Gastrocnemius medialis (tissue), 4 donors: ENCODE data around the gene VRK2. TPM values are rescaled to one million over a fixed set of nuclear protein-coding genes. Genes with fewer than 3 reads are reported as not detected.
"Not testable (repeated sequence)": the region's sequence is repeated elsewhere in the genome, so short reads cannot be mapped to it uniquely, and the experiment has no call there.

Experiments used
- ATAC-seq, 2 donors: fragments of 150-250 bp; one replicate each; pipeline ENCODE4 v1.9.1; 2016
- DNase-seq, 2 donors: peaks; one replicate each; pipeline ENCODE4 v3.0.0-alpha.2; 2019
- H3K27ac ChIP-seq, 4 donors: fragments of 200-600 bp; sonication (generic); 1 replicate in 1 of 4; 2 replicates in 3 of 4; pipeline ENCODE4 v1.5.1; 2016 to 2018; ENCODE audit warnings: mild to moderate bottlenecking in 2 of 4, moderate library complexity in 1 of 4
- H3K27me3 ChIP-seq, 3 donors: fragments of 200-600 bp; sonication (generic) in 2 of 3; 1 replicate in 1 of 3; 2 replicates in 2 of 3; pipeline versions ENCODE4 v1.5.1 to v1.6.0; 2016 to 2019; ENCODE audit warnings: mild to moderate bottlenecking in 1 of 3, moderate library complexity in 1 of 3
- H3K36me3 ChIP-seq, 2 donors: fragments of 200-600 bp; sonication (generic) in 1 of 2; one replicate each; pipeline ENCODE4 v1.5.1; 2017 to 2018
- H3K4me1 ChIP-seq, 2 donors: fragments of 200-600 bp; sonication (generic) in 1 of 2; one replicate each; pipeline ENCODE4 v1.5.1; 2016 to 2017; ENCODE audit warnings: mild to moderate bottlenecking in 2 of 2
- H3K4me3 ChIP-seq, 4 donors: fragments of 200-600 bp; sonication (generic) in 3 of 4; 1 replicate in 1 of 4; 2 replicates in 3 of 4; pipeline ENCODE4 v1.5.1; 2016 to 2019; ENCODE audit warnings: mild to moderate bottlenecking in 2 of 4
- H3K9me3 ChIP-seq, 3 donors: fragments of 200-600 bp; sonication (generic) in 2 of 3; 1 replicate in 1 of 3; 2 replicates in 2 of 3; pipeline ENCODE4 v1.5.1; 2016 to 2019
- POLR2A ChIP-seq, 2 donors: fragments of 450-650 bp; IDR thresholded peaks; one replicate each; pipeline ENCODE4 v1.6.1; 2017; ENCODE audit warnings: antibody characterized with exemption in 2 of 2, mild to moderate bottlenecking in 2 of 2, moderate library complexity in 2 of 2
- in situ Hi-C, 4 donors: fragments of 200-750 bp; cut with MboI; loops; one replicate each; pipeline versions ENCODE4 v1.15.0 to v1.8.0; 2017; ENCODE audit warnings: low sequenced_read_pairs in 4 of 4
- intact Hi-C: fragments of 100-400 bp; cut with DNase I; formaldehyde crosslinking; loops from one replicate; pipeline ENCODE4 v1.15.1; 2023; ENCODE audit warnings: low total_unique reads
- total RNA-seq, 4 donors: library from RNA; depleted of rRNA; stranded (reverse); fragments of >200 nt; gene quantifications; one replicate each; pipeline versions ENCODE4 v1.1.0 to v1.2.3, GENCODE V29; 2016
- TF ChIP-seq, protein P1 (sequence below), 5 experiments: fragments of 450-650 bp in 3 of 5; fragments of 200-600 bp in 2 of 5; sonication (generic) in 2 of 5; IDR thresholded peaks in 4 of 5; conservative IDR thresholded peaks in 1 of 5; 1 replicate in 4 of 5; 2 replicates in 1 of 5; pipeline ENCODE4 v1.5.1; 2016 to 2019; ENCODE audit warnings: antibody characterized with exemption in 5 of 5, mild to moderate bottlenecking in 3 of 5, moderate library complexity in 3 of 5

The VRK2 gene
- total RNA-seq, 4 donors from 2014 or later, result 12.3 to 24.5 (median 21.2) TPM

DNA sequence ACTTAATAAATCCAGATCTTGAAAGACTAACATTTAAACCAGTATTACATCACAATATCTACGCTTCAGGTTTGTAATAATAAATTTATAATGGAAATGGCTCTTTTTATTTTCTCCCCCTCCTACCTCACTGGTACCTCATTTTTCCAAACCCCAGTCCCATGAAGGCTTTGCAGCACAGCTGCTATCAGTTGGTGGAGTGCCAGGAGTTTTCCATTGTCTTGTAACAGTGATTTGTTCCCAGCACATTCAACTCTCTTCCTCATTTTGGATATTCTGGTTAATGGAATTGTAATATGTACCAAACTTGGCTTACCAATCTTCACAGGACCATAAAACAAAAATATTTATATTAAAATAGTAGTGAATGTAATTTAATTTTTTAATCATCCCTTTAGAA, 91.2 kb downstream of the VRK2 start:
- no peaks in the 10 kb centered on the region for H3K4me1 ChIP-seq
- no peak for TF ChIP-seq POLR2A (IDR thresholded peaks at IDR 0.05)
- TF ChIP-seq, protein P1, sequence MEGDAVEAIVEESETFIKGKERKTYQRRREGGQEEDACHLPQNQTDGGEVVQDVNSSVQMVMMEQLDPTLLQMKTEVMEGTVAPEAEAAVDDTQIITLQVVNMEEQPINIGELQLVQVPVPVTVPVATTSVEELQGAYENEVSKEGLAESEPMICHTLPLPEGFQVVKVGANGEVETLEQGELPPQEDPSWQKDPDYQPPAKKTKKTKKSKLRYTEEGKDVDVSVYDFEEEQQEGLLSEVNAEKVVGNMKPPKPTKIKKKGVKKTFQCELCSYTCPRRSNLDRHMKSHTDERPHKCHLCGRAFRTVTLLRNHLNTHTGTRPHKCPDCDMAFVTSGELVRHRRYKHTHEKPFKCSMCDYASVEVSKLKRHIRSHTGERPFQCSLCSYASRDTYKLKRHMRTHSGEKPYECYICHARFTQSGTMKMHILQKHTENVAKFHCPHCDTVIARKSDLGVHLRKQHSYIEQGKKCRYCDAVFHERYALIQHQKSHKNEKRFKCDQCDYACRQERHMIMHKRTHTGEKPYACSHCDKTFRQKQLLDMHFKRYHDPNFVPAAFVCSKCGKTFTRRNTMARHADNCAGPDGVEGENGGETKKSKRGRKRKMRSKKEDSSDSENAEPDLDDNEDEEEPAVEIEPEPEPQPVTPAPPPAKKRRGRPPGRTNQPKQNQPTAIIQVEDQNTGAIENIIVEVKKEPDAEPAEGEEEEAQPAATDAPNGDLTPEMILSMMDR (IDR thresholded peaks at IDR 0.05 in 4 of 5, conservative IDR thresholded peaks at IDR 0.05 in 1 of 5), result no peak
- intact Hi-C loops (no loop called here), in situ Hi-C loops (no loop called here)
- no peaks in the 10 kb centered on the region for H3K9me3 ChIP-seq
- DNase-seq (no peak), ATAC-seq (no peak)
- no peak overlapping the region for H3K4me3 ChIP-seq
- H3K36me3 ChIP-seq, result no peaks in the 10 kb centered on the region
- H3K27me3 ChIP-seq, result no peaks in the 10 kb centered on the region
- H3K27ac ChIP-seq, result no peak overlapping the region

DNA sequence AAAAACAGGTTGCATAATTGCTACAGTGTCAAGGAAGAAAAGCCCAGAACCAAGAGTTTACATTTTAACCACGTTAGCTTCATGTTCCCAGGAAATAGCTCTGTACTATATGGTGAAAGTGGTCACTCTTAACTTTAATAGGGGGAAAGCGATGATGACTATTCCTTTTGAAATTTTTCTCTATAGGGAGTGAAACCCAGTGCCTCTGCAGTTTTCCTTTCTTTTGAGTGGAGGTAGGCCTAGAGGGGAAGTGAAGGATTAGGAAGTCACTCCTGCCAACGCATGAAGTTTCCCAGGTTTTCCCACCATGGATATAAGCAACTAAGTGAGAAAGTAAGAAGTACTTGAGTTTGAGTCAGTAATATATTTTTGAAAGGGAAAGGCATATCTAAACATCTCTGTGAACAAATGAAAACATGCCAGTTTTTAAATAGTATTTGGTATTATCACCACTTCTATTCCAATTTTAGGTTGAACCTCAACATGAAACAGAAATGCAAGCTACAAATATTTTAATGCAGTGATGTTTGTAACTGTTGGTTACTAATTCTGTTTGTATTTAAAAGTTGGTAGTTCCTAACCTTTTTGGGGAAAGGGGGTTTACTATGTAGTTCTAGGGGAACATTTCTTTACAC, 91.9 kb downstream of the VRK2 start:
- no peak for DNase-seq
- Histone ChIP-seq H3K27ac (no peak overlapping the region), H3K4me1 (no peaks in the 10 kb centered on the region), H3K4me3 (no peak overlapping the region), H3K27me3 (no peaks in the 10 kb centered on the region), H3K36me3 (no peaks in the 10 kb centered on the region), H3K9me3 (no peaks in the 10 kb centered on the region)
- intact Hi-C loops, result no loop called here
- in situ Hi-C loops, result no loop called here
- no peak for ATAC-seq
- TF ChIP-seq, protein P1 (IDR thresholded peaks at IDR 0.05 in 4 of 5, conservative IDR thresholded peaks at IDR 0.05 in 1 of 5), result no peak
- TF ChIP-seq POLR2A (IDR thresholded peaks at IDR 0.05), result no peak

DNA sequence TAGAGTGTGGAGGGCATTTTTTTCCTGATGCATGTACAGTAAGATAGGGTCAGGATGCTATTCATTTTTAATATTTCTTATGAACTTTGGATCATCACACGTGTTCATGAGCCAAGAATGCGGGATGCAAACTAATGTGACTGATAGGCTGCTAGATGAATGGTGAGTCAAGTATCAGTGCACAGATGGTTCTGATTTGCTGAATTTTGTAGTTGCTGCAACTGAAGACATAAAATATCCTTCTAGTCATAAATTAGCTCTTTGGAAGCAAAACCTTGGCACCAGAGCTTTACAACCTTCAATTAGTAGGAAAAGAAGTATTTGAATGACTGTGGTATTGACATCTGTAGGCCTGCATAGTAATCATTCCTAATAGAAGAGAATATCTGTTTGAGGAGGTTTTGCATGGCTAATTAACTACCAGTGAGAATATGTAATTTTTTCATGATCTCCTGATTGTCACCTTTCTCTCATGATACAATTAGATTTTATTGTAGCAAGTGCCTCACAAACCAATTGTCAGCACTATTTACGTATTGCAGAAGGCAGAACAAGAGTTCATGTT, 94.0 kb downstream of the VRK2 start:
- no peaks in the 10 kb centered on the region for H3K9me3 ChIP-seq

DNA sequence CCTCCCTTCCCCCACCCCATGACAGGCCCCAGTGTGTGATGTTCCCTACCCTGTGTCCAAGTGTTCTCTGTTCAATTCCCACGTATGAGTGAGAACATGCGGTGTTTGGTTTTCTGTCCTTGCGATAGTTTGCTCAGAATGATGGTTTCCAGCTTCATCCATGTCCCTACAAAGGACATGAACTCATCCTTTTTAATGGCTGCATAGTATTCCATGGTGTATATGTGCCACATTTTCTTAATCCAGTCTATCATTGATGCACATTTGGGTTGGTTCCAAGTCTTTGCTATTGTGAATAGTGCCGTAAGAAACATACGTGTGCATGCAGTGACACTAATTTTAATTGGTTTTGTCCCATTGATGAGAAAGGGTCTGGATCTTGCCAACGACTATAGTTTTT, 99.2 kb downstream of the VRK2 start:
- H3K27ac ChIP-seq, H3K27me3 ChIP-seq, H3K4me1 ChIP-seq, ATAC-seq, in situ Hi-C loops, H3K4me3 ChIP-seq, H3K9me3 ChIP-seq, DNase-seq, H3K36me3 ChIP-seq, intact Hi-C loops: not testable (repeated sequence)

More for the DNA sequence above, 94.0 kb downstream of the VRK2 start:
- Histone ChIP-seq H3K27me3 (no peaks in the 10 kb centered on the region), H3K36me3 (no peaks in the 10 kb centered on the region), H3K4me1 (no peaks in the 10 kb centered on the region), H3K4me3 (no peak overlapping the region), H3K27ac (no peak overlapping the region)
- no peak for DNase-seq
- TF ChIP-seq POLR2A (IDR thresholded peaks at IDR 0.05), result no peak
- TF ChIP-seq, protein P1 (IDR thresholded peaks at IDR 0.05 in 4 of 5, conservative IDR thresholded peaks at IDR 0.05 in 1 of 5), result no peak
- in situ Hi-C loops (no loop called here), intact Hi-C loops (no loop called here)
- ATAC-seq, result no peak

DNA sequence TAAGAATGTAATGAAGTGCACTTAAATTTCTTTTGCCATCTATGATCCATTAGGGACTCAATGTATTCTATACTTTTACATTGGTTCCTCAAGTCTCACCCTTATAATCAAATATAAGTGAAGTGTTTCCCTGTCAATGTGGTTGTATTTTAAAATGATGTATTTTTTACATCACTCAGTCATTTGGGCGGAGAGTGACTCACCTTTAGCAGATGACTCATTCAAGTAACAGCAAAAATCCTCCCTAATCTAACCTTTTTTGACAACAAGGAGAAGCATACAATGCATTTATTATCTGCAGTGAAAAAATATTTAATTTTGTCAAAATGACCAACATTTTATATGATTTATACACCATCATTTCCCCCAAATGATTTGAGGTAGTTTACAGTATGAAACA, 100.1 kb downstream of the VRK2 start:
- no peak overlapping the region for H3K27ac ChIP-seq
- no peak for TF ChIP-seq POLR2A (IDR thresholded peaks at IDR 0.05)
- TF ChIP-seq, protein P1 (IDR thresholded peaks at IDR 0.05 in 4 of 5, conservative IDR thresholded peaks at IDR 0.05 in 1 of 5), result no peak
- H3K27me3 ChIP-seq, result no peaks in the 10 kb centered on the region
- H3K4me1 ChIP-seq, result no peaks in the 10 kb centered on the region
- no peaks in the 10 kb centered on the region for H3K9me3 ChIP-seq
- intact Hi-C loops (no loop called here), in situ Hi-C loops (no loop called here)
- peaks cover 0 to 9% of the 10 kb centered on the region in 2 donors for H3K36me3 ChIP-seq
- no peak overlapping the region for H3K4me3 ChIP-seq
- ATAC-seq, result no peak
- DNase-seq, result no peak
